HS-5 (cell line): Measurements from ENCODE around the gene BATF2.
"Not testable (repeated sequence)": the region's sequence is repeated elsewhere in the genome, so short reads cannot be mapped to it uniquely, and the experiment has no call there.

Experiments
- DNase-seq: peaks from one replicate; pipeline ENCODE4 v3.0.0-alpha.2; 2012; ENCODE audit warnings: low read depth

Gene BATF2

GRCh38 chr11:64996710-64997380 is at the start of gene BATF2:
Gene BATF2 (minus strand): TSS chr11:64996971. CDS start chr11:64996914, 57 bp downstream.
- peak; percentile 40 for DNase-seq

GRCh38 chr11:65045728-65046127 is 49.0 kb upstream of the BATF2 start:
- no peak for DNase-seq

GRCh38 chr11:65045061-65045460 is 48.3 kb upstream of the BATF2 start:
- DNase-seq, result no peak

GRCh38 chr11:65043881-65044501 is 47.2 kb upstream of the BATF2 start:
- DNase-seq, result peak; percentile 47

GRCh38 chr11:65042891-65043290 is 46.1 kb upstream of the BATF2 start:
- DNase-seq, result no peak

GRCh38 chr11:65040847-65041622 is 44.3 kb upstream of the BATF2 start, which contains the start of gene SAC3D1:
Gene SAC3D1 (plus strand): TSS chr11:65041210. CDS start chr11:65041293, 83 bp downstream.
- DNase-seq, result peak; percentile 90

- DNase-seq, result no peak
These were observed 43.7 kb upstream of the BATF2 start for GRCh38 chr11:65040520-65040846.

GRCh38 chr11:65036931-65037330 is 40.2 kb upstream of the BATF2 start:
- DNase-seq, result no peak

- no peak for DNase-seq
These were observed 38.8 kb upstream of the BATF2 start for GRCh38 chr11:65035579-65035978.

GRCh38 chr11:65034423-65034822 is 37.7 kb upstream of the BATF2 start:
- DNase-seq, result no peak

- no peak for DNase-seq
These were observed 35.4 kb upstream of the BATF2 start for GRCh38 chr11:65032216-65032615.

GRCh38 chr11:65027213-65028067 is 30.7 kb upstream of the BATF2 start, which contains the start of gene SNX15:
Gene SNX15 (plus strand): TSS chr11:65027439. CDS start chr11:65027538, 99 bp downstream.
- DNase-seq, result peak; percentile 93

- no peak for DNase-seq
These were observed 30.0 kb upstream of the BATF2 start for GRCh38 chr11:65026810-65027209.

GRCh38 chr11:65023502-65023901 is 26.7 kb upstream of the BATF2 start:
- not testable (repeated sequence) for DNase-seq

GRCh38 chr11:65021509-65021908 is 24.7 kb upstream of the BATF2 start:
- DNase-seq, result no peak

- no peak for DNase-seq
These were observed 24.2 kb upstream of the BATF2 start for GRCh38 chr11:65021003-65021402.

- DNase-seq, result no peak
These were observed 23.1 kb upstream of the BATF2 start for GRCh38 chr11:65019824-65020223.

- DNase-seq, result no peak
These were observed 21.2 kb upstream of the BATF2 start for GRCh38 chr11:65017937-65018336.

GRCh38 chr11:65016705-65017104 is 19.9 kb upstream of the BATF2 start:
- DNase-seq, result no peak

- no peak for DNase-seq
These were observed 18.0 kb upstream of the BATF2 start for GRCh38 chr11:65014726-65015227.

GRCh38 chr11:65013888-65014725 is 17.3 kb upstream of the BATF2 start, which contains the start of gene ARL2:
Gene ARL2 (plus strand): TSS chr11:65014160. CDS start chr11:65014208, 48 bp downstream.
- DNase-seq, result peak; percentile 71
